Measurements from ENCODE around the gene VPS13C. TPM values are rescaled to one million over a fixed set of nuclear protein-coding genes. Genes with fewer than 3 reads are reported as not detected.

The VPS13C gene
- total and polyA plus RNA-seq, 2 experiments from 2014 or later = 6.7 to 60.9 TPM

GRCh38 chr15:61929452-61929851, 130.8 kb downstream of the VPS13C start:
- Histone ChIP-seq H3K4me3 (no peak overlapping the region), H3K4me1 (ENCODE audit: insufficient read depth) (no peaks in the 10 kb centered on the region), H3K36me3 (replicated peaks; ENCODE audit: insufficient read depth, low read depth) (no peaks in the 10 kb centered on the region), H3K4me2 (no peak overlapping the region), H3K9me3 (ENCODE audit: low read depth) (no peaks in the 10 kb centered on the region), H3K27me3 (no peaks in the 10 kb centered on the region), H4K20me1 (ENCODE audit: insufficient read depth, poor library complexity, severe bottlenecking) (no peaks in the 10 kb centered on the region), H2AFZ (no peak overlapping the region), H3K27ac (no peak overlapping the region), H3K9me2 (replicated peaks; ENCODE audit: insufficient read depth) (no peaks in the 10 kb centered on the region), H3K79me2 (no peaks in the 10 kb centered on the region)
- TF ChIP-seq, protein P1, sequence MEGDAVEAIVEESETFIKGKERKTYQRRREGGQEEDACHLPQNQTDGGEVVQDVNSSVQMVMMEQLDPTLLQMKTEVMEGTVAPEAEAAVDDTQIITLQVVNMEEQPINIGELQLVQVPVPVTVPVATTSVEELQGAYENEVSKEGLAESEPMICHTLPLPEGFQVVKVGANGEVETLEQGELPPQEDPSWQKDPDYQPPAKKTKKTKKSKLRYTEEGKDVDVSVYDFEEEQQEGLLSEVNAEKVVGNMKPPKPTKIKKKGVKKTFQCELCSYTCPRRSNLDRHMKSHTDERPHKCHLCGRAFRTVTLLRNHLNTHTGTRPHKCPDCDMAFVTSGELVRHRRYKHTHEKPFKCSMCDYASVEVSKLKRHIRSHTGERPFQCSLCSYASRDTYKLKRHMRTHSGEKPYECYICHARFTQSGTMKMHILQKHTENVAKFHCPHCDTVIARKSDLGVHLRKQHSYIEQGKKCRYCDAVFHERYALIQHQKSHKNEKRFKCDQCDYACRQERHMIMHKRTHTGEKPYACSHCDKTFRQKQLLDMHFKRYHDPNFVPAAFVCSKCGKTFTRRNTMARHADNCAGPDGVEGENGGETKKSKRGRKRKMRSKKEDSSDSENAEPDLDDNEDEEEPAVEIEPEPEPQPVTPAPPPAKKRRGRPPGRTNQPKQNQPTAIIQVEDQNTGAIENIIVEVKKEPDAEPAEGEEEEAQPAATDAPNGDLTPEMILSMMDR (IDR thresholded peaks at IDR 0.05; ENCODE audit: poor library complexity) = no peak
- TF ChIP-seq EZH2phosphoT487 (IDR thresholded peaks at IDR 0.05; ENCODE audit: low read depth, severe bottlenecking, unreplicated experiment) (no peak), EZH2 (IDR thresholded peaks at IDR 0.05; ENCODE audit: borderline replicate concordance) (no peak)
- no peak for DNase-seq (ENCODE audit: low spot score)

GRCh38 chr15:61923173-61923572, 137.1 kb downstream of the VPS13C start:
- Histone ChIP-seq H3K27me3 (no peaks in the 10 kb centered on the region), H3K9me3 (ENCODE audit: low read depth) (no peaks in the 10 kb centered on the region), H2AFZ (no peak overlapping the region), H3K79me2 (no peaks in the 10 kb centered on the region), H3K4me3 (no peak overlapping the region), H4K20me1 (ENCODE audit: insufficient read depth, poor library complexity, severe bottlenecking) (no peaks in the 10 kb centered on the region), H3K4me1 (ENCODE audit: insufficient read depth) (no peaks in the 10 kb centered on the region), H3K9me2 (replicated peaks; ENCODE audit: insufficient read depth) (no peaks in the 10 kb centered on the region), H3K4me2 (no peak overlapping the region), H3K36me3 (replicated peaks; ENCODE audit: insufficient read depth, low read depth) (no peaks in the 10 kb centered on the region), H3K27ac (no peak overlapping the region)
- 97% methylated on average over 3 of the region's 3 CpGs for WGBS (ENCODE audit: low lambda C conversion rate, missing lambda C conversion rate)
- no peak for TF ChIP-seq EZH2 (IDR thresholded peaks at IDR 0.05; ENCODE audit: borderline replicate concordance)
- TF ChIP-seq EZH2phosphoT487 (IDR thresholded peaks at IDR 0.05; ENCODE audit: low read depth, severe bottlenecking, unreplicated experiment) = no peak
- TF ChIP-seq, protein P1 (IDR thresholded peaks at IDR 0.05; ENCODE audit: poor library complexity) = no peak
- no peak for DNase-seq (ENCODE audit: low spot score)

GRCh38 chr15:61921093-61921492, 139.2 kb downstream of the VPS13C start:
- H3K36me3 ChIP-seq (replicated peaks; ENCODE audit: insufficient read depth, low read depth) = no peaks in the 10 kb centered on the region
- 96% methylated on average over 1 of the region's 1 CpG for WGBS (ENCODE audit: low lambda C conversion rate, missing lambda C conversion rate)
- no peak overlapping the region for H3K27ac ChIP-seq
- no peaks in the 10 kb centered on the region for H4K20me1 ChIP-seq (ENCODE audit: insufficient read depth, poor library complexity, severe bottlenecking)
- no peaks in the 10 kb centered on the region for H3K27me3 ChIP-seq
- no peak overlapping the region for H2AFZ ChIP-seq
- H3K4me3 ChIP-seq = no peak overlapping the region
- DNase-seq (ENCODE audit: low spot score) = no peak
- H3K9me3 ChIP-seq (ENCODE audit: low read depth) = no peaks in the 10 kb centered on the region
- TF ChIP-seq EZH2phosphoT487 (IDR thresholded peaks at IDR 0.05; ENCODE audit: low read depth, severe bottlenecking, unreplicated experiment) (no peak), EZH2 (IDR thresholded peaks at IDR 0.05; ENCODE audit: borderline replicate concordance) (no peak)
- TF ChIP-seq, protein P1 (IDR thresholded peaks at IDR 0.05; ENCODE audit: poor library complexity) = no peak
- H3K9me2 ChIP-seq (replicated peaks; ENCODE audit: insufficient read depth) = no peaks in the 10 kb centered on the region
- no peaks in the 10 kb centered on the region for H3K4me1 ChIP-seq (ENCODE audit: insufficient read depth)
- H3K79me2 ChIP-seq = no peaks in the 10 kb centered on the region
- H3K4me2 ChIP-seq = no peak overlapping the region

DNA sequence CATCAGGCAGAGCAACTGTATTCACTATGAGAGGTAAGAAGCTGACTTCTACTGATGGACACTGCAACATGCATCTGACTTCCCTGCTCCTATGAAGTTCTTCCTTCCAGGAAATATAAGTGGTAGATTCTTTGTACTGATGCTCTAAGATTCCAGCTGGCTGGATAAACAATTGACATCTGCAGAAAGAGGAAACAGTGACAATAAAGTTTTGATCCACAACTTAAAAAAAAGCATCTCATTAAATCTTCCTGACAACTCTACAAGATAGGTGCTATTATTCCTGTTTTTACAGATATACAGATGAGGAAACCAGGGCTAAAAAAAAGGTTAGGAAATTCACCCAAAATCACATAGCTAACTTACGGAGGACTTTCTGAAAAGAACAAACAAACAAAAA, 142.8 kb downstream of the VPS13C start:
- no peak overlapping the region for H3K4me3 ChIP-seq
- H3K9me3 ChIP-seq (ENCODE audit: low read depth) = no peaks in the 10 kb centered on the region
- H3K36me3 ChIP-seq (replicated peaks; ENCODE audit: insufficient read depth, low read depth) = no peaks in the 10 kb centered on the region
- DNase-seq (ENCODE audit: low spot score) = no peak
- TF ChIP-seq, protein P1 (IDR thresholded peaks at IDR 0.05; ENCODE audit: poor library complexity) = no peak
- TF ChIP-seq EZH2phosphoT487 (IDR thresholded peaks at IDR 0.05; ENCODE audit: low read depth, severe bottlenecking, unreplicated experiment) = no peak
- TF ChIP-seq EZH2 (IDR thresholded peaks at IDR 0.05; ENCODE audit: borderline replicate concordance) = no peak
- no peak overlapping the region for H3K4me2 ChIP-seq
- no peaks in the 10 kb centered on the region for H4K20me1 ChIP-seq (ENCODE audit: insufficient read depth, poor library complexity, severe bottlenecking)
- no peak overlapping the region for H3K27ac ChIP-seq
- no peaks in the 10 kb centered on the region for H3K4me1 ChIP-seq (ENCODE audit: insufficient read depth)
- no peak overlapping the region for H2AFZ ChIP-seq
- no peaks in the 10 kb centered on the region for H3K9me2 ChIP-seq (replicated peaks; ENCODE audit: insufficient read depth)
- H3K79me2 ChIP-seq = no peaks in the 10 kb centered on the region
- WGBS (ENCODE audit: low lambda C conversion rate, missing lambda C conversion rate) = 95% methylated on average over 1 of the region's 1 CpG
- no peaks in the 10 kb centered on the region for H3K27me3 ChIP-seq

All from hepatocyte (in vitro differentiated cells).